ENCODE measurements around the gene PAPPA. TPM values are rescaled to one million over a fixed set of nuclear protein-coding genes. Genes with fewer than 3 reads are reported as not detected.

PAPPA gene
- total and polyA plus RNA-seq, 2 of the 8 experiments (the other 6 are each of a cell fraction or from before 2014, with no cell fraction given) = 0.18 to 0.63 TPM

DNA sequence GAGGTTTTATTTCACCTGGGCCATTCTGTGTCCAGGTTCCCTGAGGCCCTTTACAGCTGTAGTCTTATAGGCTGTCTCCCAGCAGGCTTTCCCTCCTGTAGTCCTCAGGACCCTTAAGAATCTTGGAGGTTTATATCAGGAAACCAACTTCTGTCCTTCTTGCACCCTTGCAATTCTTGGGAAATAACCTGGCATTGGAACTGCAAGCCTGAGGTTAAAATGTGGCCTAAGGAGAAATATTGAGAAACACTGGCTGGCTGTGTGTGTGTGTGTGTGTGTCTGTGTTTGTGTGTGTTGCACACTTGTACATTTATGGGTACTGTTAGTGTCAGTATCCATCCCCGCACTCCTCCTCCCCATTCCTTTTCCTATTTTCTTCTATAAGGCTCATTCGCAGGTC lies 168.9 kb downstream of the PAPPA start (continued):
- TF ChIP-seq, protein P1, sequence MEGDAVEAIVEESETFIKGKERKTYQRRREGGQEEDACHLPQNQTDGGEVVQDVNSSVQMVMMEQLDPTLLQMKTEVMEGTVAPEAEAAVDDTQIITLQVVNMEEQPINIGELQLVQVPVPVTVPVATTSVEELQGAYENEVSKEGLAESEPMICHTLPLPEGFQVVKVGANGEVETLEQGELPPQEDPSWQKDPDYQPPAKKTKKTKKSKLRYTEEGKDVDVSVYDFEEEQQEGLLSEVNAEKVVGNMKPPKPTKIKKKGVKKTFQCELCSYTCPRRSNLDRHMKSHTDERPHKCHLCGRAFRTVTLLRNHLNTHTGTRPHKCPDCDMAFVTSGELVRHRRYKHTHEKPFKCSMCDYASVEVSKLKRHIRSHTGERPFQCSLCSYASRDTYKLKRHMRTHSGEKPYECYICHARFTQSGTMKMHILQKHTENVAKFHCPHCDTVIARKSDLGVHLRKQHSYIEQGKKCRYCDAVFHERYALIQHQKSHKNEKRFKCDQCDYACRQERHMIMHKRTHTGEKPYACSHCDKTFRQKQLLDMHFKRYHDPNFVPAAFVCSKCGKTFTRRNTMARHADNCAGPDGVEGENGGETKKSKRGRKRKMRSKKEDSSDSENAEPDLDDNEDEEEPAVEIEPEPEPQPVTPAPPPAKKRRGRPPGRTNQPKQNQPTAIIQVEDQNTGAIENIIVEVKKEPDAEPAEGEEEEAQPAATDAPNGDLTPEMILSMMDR (IDR thresholded peaks at IDR 0.05; ENCODE audit: control extremely low read depth in 1 of 3, insufficient read depth in 1 of 3, low read depth in 1 of 3, low read length in 3 of 3) = no peak
- TF ChIP-seq ZNF274 (IDR thresholded peaks at IDR 0.05; ENCODE audit: borderline replicate concordance, extremely low read depth, low read length) (no peak), TCF12 (IDR thresholded peaks at IDR 0.05; ENCODE audit: low read depth, low read length) (no peak), JUND (IDR thresholded peaks at IDR 0.05; ENCODE audit: low read length) (no peak), TAF7 (optimal IDR thresholded peaks at IDR 0.05; ENCODE audit: borderline replicate concordance, low read depth, low read length) (no peak), EGR1 (IDR thresholded peaks at IDR 0.05; ENCODE audit: borderline replicate concordance, low read depth, low read length) (no peak), SIRT6 (IDR thresholded peaks at IDR 0.05; ENCODE audit: low read length) (no peak)

Data from H1 (cell line).